H9 (cell line): ENCODE measurements around the gene SVIP. TPM values are rescaled to one million over a fixed set of nuclear protein-coding genes. Genes with fewer than 3 reads are reported as not detected.

Experiments
- DNase-seq: peaks from one replicate; pipeline ENCODE4 v3.0.0-alpha.2; 2017
- H2AFZ ChIP-seq: one replicate; pipeline ENCODE4 v1.6.1; 2013; ENCODE audit warnings: mild to moderate bottlenecking, low read length, control low read depth, moderate library complexity
- H2AK5ac ChIP-seq: 2 replicates; pipeline ENCODE4 v1.6.1; 2013; ENCODE audit warnings: low read length, control low read depth, mixed read lengths; ENCODE audit not compliant: insufficient read length
- H2BK120ac ChIP-seq: one replicate; pipeline ENCODE4 v1.6.1; 2013; ENCODE audit warnings: low read depth, mild to moderate bottlenecking, low read length, control low read depth, inconsistent platforms; ENCODE audit not compliant: poor library complexity, severe bottlenecking
- H2BK12ac ChIP-seq: 2 replicates; pipeline ENCODE4 v1.6.1; 2013; ENCODE audit warnings: low read length, control low read depth, mixed read lengths, low read depth; ENCODE audit not compliant: insufficient read length
- H2BK15ac ChIP-seq: 2 replicates; pipeline ENCODE4 v1.6.1; 2013; ENCODE audit warnings: low read depth, low read length, control low read depth
- H2BK20ac ChIP-seq: one replicate; pipeline ENCODE4 v1.6.1; 2013; ENCODE audit warnings: low read depth, mild to moderate bottlenecking, low read length, control low read depth, inconsistent platforms; ENCODE audit not compliant: poor library complexity, severe bottlenecking
- H2BK5ac ChIP-seq: 2 replicates; pipeline ENCODE4 v1.6.1; 2013; ENCODE audit warnings: low read length, control low read depth, mixed read lengths; ENCODE audit not compliant: insufficient read length
- H3K14ac ChIP-seq: 2 replicates; pipeline ENCODE4 v1.6.1; 2013; ENCODE audit warnings: low read length, control low read depth; ENCODE audit not compliant: insufficient read depth
- H3K18ac ChIP-seq: 2 replicates; pipeline ENCODE4 v1.6.1; 2013; ENCODE audit warnings: low read depth, mild to moderate bottlenecking, mixed read lengths, low read length, control low read depth; ENCODE audit not compliant: insufficient read length
- H3K23ac ChIP-seq: 2 replicates; pipeline ENCODE4 v1.6.1; 2013; ENCODE audit warnings: low read length, control low read depth, mixed read lengths, low read depth; ENCODE audit not compliant: insufficient read length
- H3K23me2 ChIP-seq: 2 replicates; pipeline ENCODE4 v1.6.1; 2013; ENCODE audit warnings: low read depth, mild to moderate bottlenecking, mixed read lengths, low read length, control low read depth; ENCODE audit not compliant: insufficient read length, poor library complexity, severe bottlenecking
- H3K27ac ChIP-seq: 2 replicates; pipeline ENCODE4 v1.5.1; 2013; ENCODE audit warnings: low read length, control low read depth, mixed read lengths, low read depth; ENCODE audit not compliant: insufficient read length
- H3K27me3 ChIP-seq: 2 replicates; pipeline ENCODE4 v1.6.1; 2013; ENCODE audit warnings: low read length, control low read depth, inconsistent platforms; ENCODE audit not compliant: insufficient read depth
- H3K4ac ChIP-seq: 2 replicates; pipeline ENCODE4 v1.6.1; 2013; ENCODE audit warnings: low read depth, mild to moderate bottlenecking, control low read depth, inconsistent platforms, low read length, moderate library complexity
- H3K4me1 ChIP-seq: 2 replicates; pipeline ENCODE4 v1.6.1; 2013; ENCODE audit warnings: low read length, control low read depth, inconsistent platforms; ENCODE audit not compliant: insufficient read depth
- H3K4me2 ChIP-seq: 2 replicates; pipeline ENCODE4 v1.6.1; 2013; ENCODE audit warnings: low read length, control low read depth, mixed read lengths; ENCODE audit not compliant: insufficient read length, insufficient read depth
- H3K56ac ChIP-seq: 2 replicates; pipeline ENCODE4 v1.6.1; 2013; ENCODE audit warnings: low read depth, mild to moderate bottlenecking, mixed read lengths, low read length, control low read depth; ENCODE audit not compliant: insufficient read length
- H3K79me1 ChIP-seq: 2 replicates; pipeline ENCODE4 v1.6.1; 2013; ENCODE audit warnings: low read depth, mild to moderate bottlenecking, moderate library complexity, low read length, control low read depth, inconsistent platforms; ENCODE audit not compliant: insufficient read depth, poor library complexity, severe bottlenecking
- H3K79me2 ChIP-seq: 2 replicates; pipeline ENCODE4 v1.6.1; 2013; ENCODE audit warnings: low read length, control low read depth, inconsistent platforms; ENCODE audit not compliant: insufficient read depth
- H3K9ac ChIP-seq: 2 replicates; pipeline ENCODE4 v1.6.1; 2013; ENCODE audit warnings: low read length, control low read depth, mixed read lengths; ENCODE audit not compliant: insufficient read length; ENCODE audit errors: extremely low read depth
- H3K9me3 ChIP-seq: one replicate; pipeline ENCODE4 v1.6.1; 2013; ENCODE audit warnings: low read depth, low read length, inconsistent platforms; ENCODE audit not compliant: control insufficient read depth
- H3T11ph ChIP-seq: one replicate; pipeline ENCODE4 v1.6.1; 2013; ENCODE audit warnings: mild to moderate bottlenecking, low read length, control low read depth, inconsistent platforms
- H4K20me1 ChIP-seq: one replicate; pipeline ENCODE4 v1.6.1; 2013; ENCODE audit not compliant: control insufficient read depth, insufficient read length, insufficient read depth
- H4K5ac ChIP-seq: 2 replicates; pipeline ENCODE4 v1.6.1; 2013; ENCODE audit warnings: low read depth, mild to moderate bottlenecking, mixed read lengths, low read length, control low read depth; ENCODE audit not compliant: insufficient read length
- H4K8ac ChIP-seq: replicated peaks from 2 replicates; pipeline ENCODE4 v1.6.1; 2013; ENCODE audit warnings: low read length, control low read depth, mixed read lengths, low read depth; ENCODE audit not compliant: insufficient read length
- H4K91ac ChIP-seq: 2 replicates; pipeline ENCODE4 v1.6.1; 2013; ENCODE audit warnings: low read depth, mild to moderate bottlenecking, moderate library complexity, mixed read lengths, low read length, control low read depth; ENCODE audit not compliant: insufficient read length
- H3K27ac Mint-ChIP-seq, 3 experiments: 2 replicates in 2 of 3; 3 replicates in 1 of 3; pipeline ENCODE4 v1.8.0; 2020 to 2021; ENCODE audit warnings: mixed read lengths in 3 of 3, mild to moderate bottlenecking in 1 of 3, moderate library complexity in 1 of 3
- H3K27me3 Mint-ChIP-seq: 2 replicates; pipeline ENCODE4 v1.8.0; 2021; ENCODE audit warnings: low read depth, mild to moderate bottlenecking, moderate library complexity, mixed read lengths
- H3K36me3 Mint-ChIP-seq, 3 experiments: 2 replicates in 2 of 3; 3 replicates in 1 of 3; pipeline ENCODE4 v1.8.0; 2020 to 2021; ENCODE audit warnings: low read depth in 3 of 3, mixed read lengths in 3 of 3; ENCODE audit not compliant: insufficient read depth in 1 of 3
- H3K4me1 Mint-ChIP-seq, 2 experiments: 2 replicates each; pipeline ENCODE4 v1.8.0; 2020; ENCODE audit warnings: mixed read lengths in 2 of 2
- H3K4me3 Mint-ChIP-seq, 2 experiments: 2 replicates in 1 of 2; 3 replicates in 1 of 2; pipeline ENCODE4 v1.8.0; 2020 to 2021; ENCODE audit warnings: mild to moderate bottlenecking in 2 of 2, mixed read lengths in 2 of 2, moderate library complexity in 1 of 2
- H3K9me3 Mint-ChIP-seq, 2 experiments: 2 replicates in 1 of 2; 3 replicates in 1 of 2; pipeline ENCODE4 v1.8.0; 2020; ENCODE audit warnings: mild to moderate bottlenecking in 2 of 2, mixed read lengths in 2 of 2, moderate library complexity in 1 of 2
- WGBS: extraction: QIAGEN DNeasy Blood & Tissue Kit; methylation state at CpG from one replicate; pipeline ENCODE4 v1.1.7; 2013; ENCODE audit warnings: missing lambda C conversion rate, low lambda C conversion rate, mixed read lengths; ENCODE audit not compliant: insufficient read length; ENCODE audit errors: extremely low coverage; 5-methylcytosine and 5-hydroxymethylcytosine counted together
- long read RNA-seq: library from polyadenylated mRNA; unstranded; transcript quantifications from one replicate; pipeline ENCODE4 v2.0.0, GENCODE V29; 2020
- total RNA-seq: library from RNA; stranded (reverse); gene quantifications from 2 replicates; pipeline ENCODE4 v1.2.1, GENCODE V29; 2021
- TF ChIP-seq, protein P1 (sequence below): fragments of 200-600 bp; sonication (generic); conservative IDR thresholded peaks from 3 replicates; pipeline ENCODE4 v1.8.0; 2021; ENCODE audit warnings: antibody characterized with exemption, mild to moderate bottlenecking

SVIP gene, protein sequence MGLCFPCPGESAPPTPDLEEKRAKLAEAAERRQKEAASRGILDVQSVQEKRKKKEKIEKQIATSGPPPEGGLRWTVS
- 10.4 TPM in 2 replicates for total RNA-seq
- long read RNA-seq, full-length matches to known transcripts: 9 of 9 reads
- long read RNA-seq, partial matches to known transcripts: 0 of 9 reads
- long read RNA-seq, other reads (novel, unspliced or antisense): 0 of 9 reads

DNA sequence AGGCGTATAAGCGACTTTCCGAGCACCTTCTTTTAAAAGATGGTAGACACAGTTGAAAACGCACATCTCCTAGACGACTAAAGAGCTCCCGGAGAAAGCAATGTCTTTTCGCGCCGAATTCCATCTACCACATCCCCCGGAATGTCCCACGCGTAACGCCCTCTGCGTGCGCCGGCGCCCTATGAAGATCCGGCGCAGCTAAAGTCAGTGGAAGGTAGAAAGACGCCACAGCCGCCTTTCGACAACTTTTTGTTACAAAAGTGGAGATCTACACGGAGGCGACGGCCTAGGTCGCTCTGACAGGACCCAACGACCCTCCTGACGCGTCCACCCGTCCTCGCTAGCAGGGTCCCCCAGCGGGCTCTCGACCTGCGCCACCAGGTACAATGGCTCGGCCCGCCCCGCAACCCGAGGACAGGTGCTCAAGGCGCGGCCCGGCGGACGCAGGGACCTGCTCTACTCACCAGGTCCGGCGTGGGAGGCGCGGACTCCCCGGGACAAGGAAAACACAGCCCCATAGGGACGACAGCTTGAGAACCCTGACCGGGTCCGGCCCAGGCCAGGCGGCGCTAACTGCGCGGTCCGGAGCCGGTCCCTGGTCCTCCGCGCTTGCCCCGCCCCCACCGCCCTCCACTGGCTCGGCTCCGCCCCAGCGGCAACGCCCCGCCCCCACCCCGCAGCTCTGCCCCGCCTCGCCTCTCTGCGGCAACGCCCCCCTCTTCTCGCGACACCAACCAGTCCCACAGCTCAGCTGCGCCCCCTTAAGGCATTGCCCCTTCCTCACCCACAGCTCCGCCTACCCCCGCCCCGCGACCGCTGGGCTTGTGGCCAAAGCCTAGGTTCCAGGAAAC, at the start of gene SVIP:
SVIP (minus strand) TSS at position 571 of the 851 bp plus-strand sequence; CDS start at position 518, 53 bp downstream.
- Histone ChIP-seq H3K79me2 (no peaks in the 10 kb centered on the region), H4K91ac (no peak within 1 kb of the TSS), H4K8ac (no peak within 1 kb of the TSS), H2BK5ac (no peak within 1 kb of the TSS), H2AK5ac (no peak within 1 kb of the TSS), H4K5ac (no peak within 1 kb of the TSS), H3T11ph (no peak within 1 kb of the TSS), H2AFZ (no peak within 1 kb of the TSS), H3K14ac (peak within 1 kb of the TSS; percentile 10; the same call in 1 of the 2 replicates), H3K23me2 (peaks cover 3% of the 10 kb centered on the region), H3K23ac (no peak within 1 kb of the TSS), H2BK15ac (no peak within 1 kb of the TSS), H2BK20ac (no peak within 1 kb of the TSS), H3K9ac (peak within 1 kb of the TSS; percentile 37), H3K18ac (no peak within 1 kb of the TSS), H3K4ac (no peak within 1 kb of the TSS), H3K27ac (no peak within 1 kb of the TSS), H2BK120ac (no peak within 1 kb of the TSS), H3K9me3 (no peaks in the 10 kb centered on the region), H3K4me2 (peak within 1 kb of the TSS; percentile 44), H3K27me3 (no peaks in the 10 kb centered on the region), H3K4me1 (no peaks in the 10 kb centered on the region), H3K56ac (no peak within 1 kb of the TSS), H4K20me1 (no peaks in the 10 kb centered on the region), H3K79me1 (no peaks in the 10 kb centered on the region), H2BK12ac (no peak within 1 kb of the TSS)
- no peaks in the 10 kb centered on the region; a peak in 2 of 7 replicates for H3K36me3 Mint-ChIP-seq
- peak within 1 kb of the TSS in 1 of 3 experiments; percentile 66; a peak in 1 of 7 replicates for H3K27ac Mint-ChIP-seq
- no peaks in the 10 kb centered on the region; a peak in 1 of 5 replicates for H3K9me3 Mint-ChIP-seq
- no CpG with 5 or more reads among the region's 79 CpGs for WGBS
- TF ChIP-seq, protein P1, sequence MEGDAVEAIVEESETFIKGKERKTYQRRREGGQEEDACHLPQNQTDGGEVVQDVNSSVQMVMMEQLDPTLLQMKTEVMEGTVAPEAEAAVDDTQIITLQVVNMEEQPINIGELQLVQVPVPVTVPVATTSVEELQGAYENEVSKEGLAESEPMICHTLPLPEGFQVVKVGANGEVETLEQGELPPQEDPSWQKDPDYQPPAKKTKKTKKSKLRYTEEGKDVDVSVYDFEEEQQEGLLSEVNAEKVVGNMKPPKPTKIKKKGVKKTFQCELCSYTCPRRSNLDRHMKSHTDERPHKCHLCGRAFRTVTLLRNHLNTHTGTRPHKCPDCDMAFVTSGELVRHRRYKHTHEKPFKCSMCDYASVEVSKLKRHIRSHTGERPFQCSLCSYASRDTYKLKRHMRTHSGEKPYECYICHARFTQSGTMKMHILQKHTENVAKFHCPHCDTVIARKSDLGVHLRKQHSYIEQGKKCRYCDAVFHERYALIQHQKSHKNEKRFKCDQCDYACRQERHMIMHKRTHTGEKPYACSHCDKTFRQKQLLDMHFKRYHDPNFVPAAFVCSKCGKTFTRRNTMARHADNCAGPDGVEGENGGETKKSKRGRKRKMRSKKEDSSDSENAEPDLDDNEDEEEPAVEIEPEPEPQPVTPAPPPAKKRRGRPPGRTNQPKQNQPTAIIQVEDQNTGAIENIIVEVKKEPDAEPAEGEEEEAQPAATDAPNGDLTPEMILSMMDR: peak; percentile 72
- peaks cover 13 to 26% of the 10 kb centered on the region in 2 experiments for H3K4me1 Mint-ChIP-seq
- H3K27me3 Mint-ChIP-seq: peaks cover 24% of the 10 kb centered on the region
- peak; percentile 96 for DNase-seq
- peak within 1 kb of the TSS; percentile 85 to 93 for H3K4me3 Mint-ChIP-seq
